ENCODE measurements around the gene FAM3C.

- TF ChIP-seq TAF1 (IDR thresholded peaks at IDR 0.05; ENCODE audit: low read depth): no peak
- no peak for TF ChIP-seq CTCF (IDR thresholded peaks at IDR 0.05; ENCODE audit: poor library complexity, severe bottlenecking)
- TF ChIP-seq REST (IDR thresholded peaks at IDR 0.05; ENCODE audit: borderline replicate concordance): no peak
- TF ChIP-seq RAD21 (conservative IDR thresholded peaks at IDR 0.05): no peak
- TF ChIP-seq EP300 (conservative IDR thresholded peaks at IDR 0.05; ENCODE audit: poor library complexity, severe bottlenecking): no peak
- TF ChIP-seq POLR2AphosphoS5 (IDR thresholded peaks at IDR 0.05): no peak
Observed at GRCh38 chr7:121371883-121372282, 24.2 kb downstream of the FAM3C start.
